ENCODE measurements around the gene YARS2.
"Not testable (repeated sequence)": the region's sequence is repeated elsewhere in the genome, so short reads cannot be mapped to it uniquely, and the experiment has no call there.

Gene YARS2

GRCh38 chr12:32743264-32743663 is 12.4 kb downstream of the YARS2 start:
- DNase-seq (ENCODE audit: low spot score) = no peak

DNA sequence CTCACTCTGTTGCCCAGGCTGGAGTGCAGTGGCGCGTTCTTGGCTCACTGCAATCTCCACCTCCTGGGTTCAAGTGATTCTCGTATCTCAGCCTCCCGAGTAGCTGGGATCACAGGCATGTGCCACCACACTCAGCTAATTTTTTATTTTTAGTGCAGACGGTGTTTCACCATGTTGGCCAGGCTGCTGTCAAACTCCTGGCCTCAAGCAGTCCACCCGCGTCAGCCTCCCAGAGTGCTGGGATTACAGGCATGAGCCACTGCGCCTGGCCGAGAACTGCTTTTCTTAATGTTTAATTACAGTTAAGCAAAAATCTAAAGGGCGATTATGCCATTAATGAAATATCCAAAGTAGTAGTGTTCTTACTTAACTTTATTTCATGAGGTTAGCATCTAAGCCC is 13.6 kb downstream of the YARS2 start:
- DNase-seq (ENCODE audit: low spot score) = no peak

DNA sequence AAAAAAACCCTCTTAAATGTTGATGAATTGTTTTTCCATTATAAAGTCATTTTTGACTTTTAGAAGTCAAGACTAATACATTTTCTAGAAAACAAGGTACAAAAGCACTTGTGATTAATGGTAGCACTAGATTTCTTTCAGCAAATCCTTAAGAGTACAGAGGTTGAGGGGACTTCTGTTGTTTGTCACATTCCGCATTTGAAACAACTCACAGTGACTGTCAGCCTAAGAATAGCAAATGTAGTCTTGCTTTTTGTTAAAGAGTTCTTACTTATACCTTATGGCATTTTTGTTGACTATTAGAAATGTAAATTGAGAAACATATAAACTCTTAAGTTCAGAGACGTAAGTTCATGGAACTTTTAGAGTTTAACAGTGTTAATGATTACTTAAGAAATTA is 16.4 kb downstream of the YARS2 start:
- no peak for DNase-seq (ENCODE audit: low spot score)

GRCh38 chr12:32737715-32738114 is 18.0 kb downstream of the YARS2 start:
- DNase-seq (ENCODE audit: low spot score) = no peak

- no peak for DNase-seq (ENCODE audit: low spot score)
These were observed 19.3 kb downstream of the YARS2 start for GRCh38 chr12:32736445-32736844.

DNA sequence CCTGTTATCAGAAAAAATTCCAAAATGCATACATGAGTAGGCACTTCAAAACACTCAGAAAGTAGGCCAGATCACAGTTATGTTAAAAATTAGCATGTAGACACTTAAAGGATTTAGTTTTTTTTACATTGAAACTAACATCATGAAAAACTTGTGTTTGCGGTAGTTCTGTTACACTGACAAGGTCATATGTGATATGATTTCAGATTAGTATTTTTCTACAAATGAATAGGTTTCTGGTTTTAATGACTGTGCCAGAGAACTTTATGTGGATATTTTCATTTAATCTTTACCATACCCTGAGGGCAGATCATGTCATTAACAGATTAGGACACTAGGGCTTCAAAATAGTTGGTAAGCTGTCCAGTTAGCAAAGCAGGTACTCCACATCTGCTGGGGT is 20.7 kb downstream of the YARS2 start:
- DNase-seq (ENCODE audit: low spot score) = no peak

DNA sequence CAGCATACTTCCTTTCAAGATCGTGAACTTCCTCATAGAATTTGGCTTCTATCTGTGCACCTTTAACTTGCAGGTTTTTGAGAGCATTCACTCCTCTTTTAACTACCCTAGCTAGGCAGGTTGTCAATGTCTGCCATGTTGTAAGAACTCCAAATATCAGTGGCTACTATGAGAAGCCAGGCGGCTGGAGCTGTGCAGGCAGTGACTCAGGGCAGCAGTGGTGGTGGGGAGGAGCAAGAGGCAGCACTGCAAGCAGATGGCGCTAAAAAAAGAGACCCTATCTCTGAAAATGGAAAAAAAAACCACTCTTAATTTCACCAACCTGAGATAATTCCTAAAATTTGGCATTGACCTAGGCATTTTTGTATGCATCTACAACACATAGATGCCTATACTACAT is 28.5 kb downstream of the YARS2 start:
- no peak for DNase-seq (ENCODE audit: low spot score)

- DNase-seq (ENCODE audit: low spot score) = no peak
These were observed 29.4 kb downstream of the YARS2 start for GRCh38 chr12:32726286-32726685.

GRCh38 chr12:32725308-32725707 is 30.4 kb downstream of the YARS2 start:
- DNase-seq (ENCODE audit: low spot score) = not testable (repeated sequence)

- no peak for DNase-seq (ENCODE audit: low spot score)
These were observed 36.8 kb downstream of the YARS2 start for GRCh38 chr12:32718926-32719325.

DNA sequence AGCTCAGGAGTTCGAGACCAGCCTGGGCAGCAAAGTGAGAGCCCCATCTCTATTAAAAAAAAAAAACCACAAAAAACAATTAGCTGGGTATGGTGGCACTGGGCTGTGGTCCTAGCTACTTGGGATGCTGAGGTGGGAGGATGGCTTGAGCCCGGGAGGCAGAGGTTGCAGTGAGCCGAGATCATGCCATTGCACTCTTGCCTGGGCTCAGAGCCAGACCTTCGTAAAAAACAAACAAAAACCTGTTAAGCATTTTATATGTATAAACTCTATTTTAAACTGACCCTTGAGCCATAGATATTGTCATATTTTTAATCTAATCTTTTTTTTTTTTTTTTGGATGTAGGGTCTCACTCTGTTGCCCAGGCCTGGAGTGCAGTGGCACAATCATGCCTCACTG is 40.9 kb downstream of the YARS2 start:
- DNase-seq (ENCODE audit: low spot score) = no peak

DNA sequence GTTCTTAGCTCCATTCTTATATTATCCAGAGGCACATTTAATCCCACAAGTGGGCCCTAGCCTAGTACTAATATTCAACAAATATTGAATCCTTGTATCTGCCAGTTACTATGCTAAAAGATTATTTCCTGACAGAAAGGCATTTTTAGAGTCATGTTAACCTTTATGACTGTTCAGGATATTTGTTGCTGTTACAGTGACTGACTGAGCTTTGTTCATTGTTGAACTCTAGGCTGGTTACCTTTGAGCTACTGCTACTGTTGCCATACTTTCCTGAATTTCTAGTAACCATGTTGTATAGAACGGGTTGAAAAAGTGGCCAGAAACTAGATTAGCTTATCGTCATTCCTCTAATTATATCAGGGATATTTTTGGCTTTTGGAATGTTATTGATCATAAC is 46.8 kb downstream of the YARS2 start:
- DNase-seq (ENCODE audit: low spot score) = no peak

DNA sequence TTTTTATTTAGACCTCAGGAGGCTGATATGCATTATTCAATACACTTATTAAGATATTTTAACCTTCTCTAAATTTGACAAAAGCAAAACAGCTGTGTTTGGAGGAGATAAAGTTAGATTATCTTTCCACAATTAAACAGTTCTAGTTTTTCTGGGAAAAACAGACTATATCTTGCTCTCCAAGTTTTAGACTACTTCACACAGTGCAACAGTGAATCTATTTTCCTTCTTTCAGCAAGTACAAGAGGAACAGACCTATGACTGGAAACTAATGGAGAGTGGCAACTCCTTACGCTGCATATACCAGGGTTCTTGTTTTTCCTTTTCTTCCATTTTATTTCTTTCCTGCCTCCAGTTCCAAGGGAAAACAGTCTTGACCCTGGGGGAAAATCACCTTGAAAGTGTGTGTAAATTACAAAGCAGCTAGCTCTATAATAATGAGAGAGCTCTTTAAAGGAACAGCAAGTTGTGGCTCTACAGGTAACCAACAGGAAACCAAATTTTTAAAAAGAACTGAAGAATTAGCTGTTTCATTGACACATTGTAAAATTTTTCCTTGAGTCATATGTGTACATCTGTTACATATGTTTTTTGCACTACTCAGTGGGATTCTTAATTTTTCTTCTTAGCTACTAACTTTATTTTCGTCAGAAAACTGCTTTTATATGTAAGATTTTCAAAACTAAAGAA is 49.2 kb downstream of the YARS2 start:
- no peak for DNase-seq (ENCODE audit: low spot score)

DNA sequence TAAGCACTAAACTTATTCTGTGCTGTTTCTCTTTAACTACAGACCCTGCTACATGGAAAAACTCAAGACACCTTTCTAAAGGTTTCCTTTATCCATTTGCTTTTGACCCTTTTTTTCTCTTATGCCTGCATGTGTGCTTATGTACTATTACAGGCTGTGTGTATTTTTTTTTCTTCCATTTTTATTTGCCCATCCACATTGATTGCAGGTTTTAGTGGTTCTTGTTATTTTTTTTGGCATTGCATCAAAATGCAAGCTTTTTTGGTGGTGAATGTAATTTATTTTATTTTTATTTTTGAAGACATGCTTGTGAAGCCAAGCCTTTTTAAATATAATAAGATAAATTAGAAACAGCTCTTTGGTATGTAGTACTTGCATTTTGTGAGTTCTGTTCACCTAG is 49.9 kb downstream of the YARS2 start:
- DNase-seq (ENCODE audit: low spot score) = no peak

DNA sequence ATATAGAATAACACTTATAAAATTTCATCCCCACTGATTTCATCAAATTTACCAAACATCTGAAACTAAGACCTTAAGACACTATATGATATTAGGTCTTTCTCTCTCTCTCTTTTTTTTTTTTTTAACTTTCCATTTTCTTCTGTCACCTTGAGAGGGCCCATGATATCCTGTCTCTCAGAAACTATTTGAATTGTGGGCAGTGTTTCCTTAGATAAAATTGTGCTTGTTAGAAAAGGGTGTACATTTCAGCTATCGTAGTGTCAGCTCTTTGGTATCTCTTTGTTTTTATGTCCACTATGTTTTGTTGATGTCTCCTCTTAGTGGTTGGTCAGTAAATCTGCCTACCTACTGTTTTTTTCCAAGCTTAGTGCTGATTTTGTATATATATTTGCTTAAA is 52.8 kb downstream of the YARS2 start:
- DNase-seq (ENCODE audit: low spot score) = no peak

DNA sequence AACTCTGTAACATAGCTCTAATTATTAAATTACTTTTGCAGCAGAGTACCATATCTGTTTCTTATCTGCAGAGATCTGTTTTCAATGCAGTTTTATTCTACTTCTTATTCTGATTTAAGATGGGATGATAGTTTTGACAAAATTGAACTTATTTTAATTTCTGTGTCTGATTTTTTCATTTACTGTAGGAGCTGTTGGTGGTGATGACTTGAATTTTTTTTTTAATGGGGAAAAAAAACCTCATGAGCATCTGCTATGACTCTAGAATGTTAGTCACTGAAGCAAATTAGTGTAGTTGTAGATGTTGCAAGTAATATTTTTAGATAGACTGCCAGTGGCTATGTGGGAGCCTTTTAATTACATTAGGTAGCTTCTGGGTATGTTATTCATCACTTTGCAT is 53.2 kb downstream of the YARS2 start:
- no peak for DNase-seq (ENCODE audit: low spot score)

GRCh38 chr12:32699437-32699836 is 56.3 kb downstream of the YARS2 start:
- not testable (repeated sequence) for DNase-seq (ENCODE audit: low spot score)

GRCh38 chr12:32698285-32698684 is 57.4 kb downstream of the YARS2 start:
- DNase-seq (ENCODE audit: low spot score) = no peak

GRCh38 chr12:32697445-32697844 is 58.3 kb downstream of the YARS2 start:
- DNase-seq (ENCODE audit: low spot score) = no peak
